CD14-positive monocyte (primary cell): ENCODE measurements around the gene ANKIB1. TPM values are rescaled to one million over a fixed set of nuclear protein-coding genes. Genes with fewer than 3 reads are reported as not detected.

ENCODE experiments used
- DNase-seq, 3 donors: peaks; one replicate each; pipeline ENCODE4 v3.0.0-alpha.2; 2011 to 2022
- H2AFZ ChIP-seq: 2 replicates; pipeline ENCODE4 v1.6.0; 2012; ENCODE audit warnings: mild to moderate bottlenecking, low read depth, low read length, inconsistent platforms; ENCODE audit not compliant: insufficient read depth, poor library complexity, severe bottlenecking
- H3K27ac ChIP-seq, 2 donors: 1 replicate in 1 of 2; 2 replicates in 1 of 2; pipeline ENCODE4 v1.5.1; 2012 to 2013; ENCODE audit warnings: low read length in 2 of 2, control low read depth in 1 of 2, inconsistent platforms in 1 of 2, low read depth in 1 of 2, mild to moderate bottlenecking in 1 of 2
- H3K27me3 ChIP-seq, 2 donors: one replicate each; pipeline versions ENCODE4 v1.6.0 to v1.6.1; 2011 to 2013; ENCODE audit warnings: low read length in 2 of 2; ENCODE audit not compliant: control insufficient read depth in 2 of 2, insufficient read depth in 2 of 2
- H3K36me3 ChIP-seq, 2 donors: replicated peaks in 1 of 2; 1 replicate in 1 of 2; 2 replicates in 1 of 2; pipeline versions ENCODE4 v1.5.1 to v1.6.1; 2012 to 2013; ENCODE audit warnings: low read length in 2 of 2, control low read depth in 1 of 2, inconsistent platforms in 1 of 2, mild to moderate bottlenecking in 1 of 2; ENCODE audit not compliant: insufficient read depth in 2 of 2, control insufficient read depth in 1 of 2
- H3K4me1 ChIP-seq, 2 donors: 1 replicate in 1 of 2; 2 replicates in 1 of 2; pipeline versions ENCODE4 v1.5.1 to v1.6.1; 2012 to 2013; ENCODE audit warnings: low read length in 2 of 2, control low read depth in 1 of 2, inconsistent platforms in 1 of 2, mild to moderate bottlenecking in 1 of 2, moderate library complexity in 1 of 2; ENCODE audit not compliant: insufficient read depth in 2 of 2, control insufficient read depth in 1 of 2
- H3K4me2 ChIP-seq: replicated peaks from 2 replicates; pipeline ENCODE3; 2012; ENCODE audit warnings: low read length, moderate library complexity, mild to moderate bottlenecking; ENCODE audit not compliant: poor library complexity, severe bottlenecking; ENCODE audit errors: extremely low read depth
- H3K4me3 ChIP-seq, 3 experiments: fragments of 200-600 bp in 1 of 3; sonication (generic) in 1 of 3; replicated peaks in 1 of 3; 1 replicate in 2 of 3; 2 replicates in 1 of 3; pipeline ENCODE4 v1.5.1; 2011 to 2013; ENCODE audit warnings: low read length in 3 of 3, mild to moderate bottlenecking in 3 of 3, control low read depth in 2 of 3, low read depth in 2 of 3, inconsistent platforms in 1 of 3, moderate library complexity in 1 of 3
- H3K79me2 ChIP-seq: 2 replicates; pipeline ENCODE4 v1.6.0; 2012; ENCODE audit warnings: mild to moderate bottlenecking, control low read depth, inconsistent platforms, low read length, moderate library complexity; ENCODE audit not compliant: insufficient read depth
- H3K9ac ChIP-seq: 2 replicates; pipeline ENCODE4 v1.6.0; 2017; ENCODE audit warnings: low read length, mild to moderate bottlenecking; ENCODE audit not compliant: insufficient read depth, poor library complexity, severe bottlenecking
- H3K9me3 ChIP-seq, 2 donors: replicated peaks in 1 of 2; 1 replicate in 1 of 2; 2 replicates in 1 of 2; pipeline versions ENCODE4 v1.5.1 to v1.6.1; 2012 to 2013; ENCODE audit warnings: low read length in 2 of 2, control low read depth in 1 of 2; ENCODE audit not compliant: control insufficient read depth in 1 of 2, insufficient read depth in 1 of 2
- H4K20me1 ChIP-seq: 2 replicates; pipeline ENCODE4 v1.6.0; 2012; ENCODE audit warnings: mild to moderate bottlenecking, low read length, control low read depth, moderate library complexity; ENCODE audit not compliant: insufficient read depth
- H3K27ac Mint-ChIP-seq, 7 donors: one replicate each; pipeline ENCODE4 v1.8.0; 2020; ENCODE audit warnings: mild to moderate bottlenecking in 7 of 7, mixed read lengths in 7 of 7, moderate library complexity in 6 of 7, inconsistent platforms in 2 of 7
- H3K27me3 Mint-ChIP-seq, 3 donors: one replicate each; pipeline ENCODE4 v1.8.0; 2021 to 2022; ENCODE audit warnings: low read depth in 3 of 3, mild to moderate bottlenecking in 3 of 3, mixed read lengths in 3 of 3, moderate library complexity in 3 of 3, inconsistent platforms in 1 of 3
- H3K36me3 Mint-ChIP-seq, 2 donors: one replicate each; pipeline ENCODE4 v1.8.0; 2020; ENCODE audit warnings: mixed read lengths in 2 of 2, inconsistent platforms in 1 of 2, mild to moderate bottlenecking in 1 of 2
- H3K4me1 Mint-ChIP-seq: one replicate; pipeline ENCODE4 v1.8.0; 2020; ENCODE audit warnings: mild to moderate bottlenecking, mixed read lengths
- H3K4me3 Mint-ChIP-seq, 2 donors: one replicate each; pipeline ENCODE4 v1.8.0; 2020; ENCODE audit warnings: mild to moderate bottlenecking in 2 of 2, mixed read lengths in 2 of 2, moderate library complexity in 1 of 2
- H3K9me3 Mint-ChIP-seq, 7 donors: one replicate each; pipeline ENCODE4 v1.8.0; 2020 to 2022; ENCODE audit warnings: mixed read lengths in 7 of 7, mild to moderate bottlenecking in 6 of 7, moderate library complexity in 6 of 7, inconsistent platforms in 2 of 7
- CTCF ChIP-seq: fragments of 200-600 bp; IDR thresholded peaks from one replicate; pipeline ENCODE4 v1.8.0; 2022; ENCODE audit warnings: antibody characterized with exemption, mild to moderate bottlenecking
- WGBS: methylation state at CpG from one replicate; pipeline ENCODE4 v1.1.5; 2013; ENCODE audit warnings: missing lambda C conversion rate; ENCODE audit not compliant: insufficient coverage; 5-methylcytosine and 5-hydroxymethylcytosine counted together
- intact Hi-C, 2 donors: fragments of 100-400 bp; cut with micrococcal nuclease; formaldehyde crosslinking; loops; one replicate each; pipeline versions ENCODE4 v1.15.0 to v1.15.1; 2023
- polyA plus RNA-seq, 3 donors: library from polyadenylated mRNA; depleted of rRNA in 1 of 3; unstranded in 2 of 3; stranded (reverse) in 1 of 3; fragments of 300-500 nt in 2 of 3; fragments of >200 nt in 1 of 3; fragmentation: Illumina TruSeq in 2 of 3; gene quantifications; 1 replicate in 2 of 3; 2 replicates in 1 of 3; pipeline ENCODE4 v1.2.3, GENCODE V29; 2012 to 2021

The ANKIB1 gene
- polyA plus RNA-seq, 3 donors, result 4.8 to 16.8 (median 5.7) TPM

- Histone ChIP-seq H3K4me2 (no peak overlapping the region), H3K9ac (no peak overlapping the region), H3K9me3 (no peaks in the 10 kb centered on the region), H3K4me1 (no peaks in the 10 kb centered on the region), H2AFZ (no peak overlapping the region), H4K20me1 (no peaks in the 10 kb centered on the region), H3K36me3 (peaks cover 79 to 95% of the 10 kb centered on the region in 2 donors), H3K79me2 (no peaks in the 10 kb centered on the region), H3K27ac (no peak overlapping the region), H3K27me3 (no peaks in the 10 kb centered on the region), H3K4me3 (no peak overlapping the region)
- no peak for DNase-seq
- Mint-ChIP-seq H3K4me1 (no peaks in the 10 kb centered on the region), H3K36me3 (peaks cover 61 to 75% of the 10 kb centered on the region in 2 donors), H3K4me3 (no peak overlapping the region), H3K9me3 (no peaks in the 10 kb centered on the region), H3K27ac (no peak overlapping the region), H3K27me3 (no peaks in the 10 kb centered on the region)
- intact Hi-C loops, result no loop called here
- WGBS, result 100% methylated on average over 2 of the region's 2 CpGs
- no peak for TF ChIP-seq CTCF
Measured at GRCh38 chr7:92228742-92229141, 17.0 kb upstream of the ANKIB1 start.

GRCh38 chr7:92230547-92230946, 15.2 kb upstream of the ANKIB1 start:
- Histone ChIP-seq H3K27me3 (no peaks in the 10 kb centered on the region), H3K4me3 (no peak overlapping the region), H3K9me3 (no peaks in the 10 kb centered on the region), H2AFZ (no peak overlapping the region), H3K4me1 (no peaks in the 10 kb centered on the region), H3K79me2 (no peaks in the 10 kb centered on the region), H3K4me2 (no peak overlapping the region), H3K9ac (no peak overlapping the region), H3K36me3 (peaks cover 79 to 96% of the 10 kb centered on the region in 2 donors), H3K27ac (no peak overlapping the region), H4K20me1 (no peaks in the 10 kb centered on the region)
- H3K27me3 Mint-ChIP-seq, result no peaks in the 10 kb centered on the region
- peak overlapping the region in 2 of 7 donors; percentile 26 to 31 for H3K27ac Mint-ChIP-seq
- no peak overlapping the region for H3K4me3 Mint-ChIP-seq
- TF ChIP-seq CTCF, result no peak
- DNase-seq, result no peak
- H3K4me1 Mint-ChIP-seq, result no peaks in the 10 kb centered on the region
- peaks cover 64 to 76% of the 10 kb centered on the region in 2 donors for H3K36me3 Mint-ChIP-seq
- WGBS, result 100% methylated on average over 1 of the region's 2 CpGs
- intact Hi-C loops, result no loop called here
- H3K9me3 Mint-ChIP-seq, result no peaks in the 10 kb centered on the region
